Fibroblast of peridontal ligament (primary cell): ENCODE results near the gene RNF144A.

Experiments
- DNase-seq: peaks from one replicate; pipeline ENCODE4 v3.0.0-alpha.2; 2010; ENCODE audit errors: extremely low read depth

Gene RNF144A

DNA sequence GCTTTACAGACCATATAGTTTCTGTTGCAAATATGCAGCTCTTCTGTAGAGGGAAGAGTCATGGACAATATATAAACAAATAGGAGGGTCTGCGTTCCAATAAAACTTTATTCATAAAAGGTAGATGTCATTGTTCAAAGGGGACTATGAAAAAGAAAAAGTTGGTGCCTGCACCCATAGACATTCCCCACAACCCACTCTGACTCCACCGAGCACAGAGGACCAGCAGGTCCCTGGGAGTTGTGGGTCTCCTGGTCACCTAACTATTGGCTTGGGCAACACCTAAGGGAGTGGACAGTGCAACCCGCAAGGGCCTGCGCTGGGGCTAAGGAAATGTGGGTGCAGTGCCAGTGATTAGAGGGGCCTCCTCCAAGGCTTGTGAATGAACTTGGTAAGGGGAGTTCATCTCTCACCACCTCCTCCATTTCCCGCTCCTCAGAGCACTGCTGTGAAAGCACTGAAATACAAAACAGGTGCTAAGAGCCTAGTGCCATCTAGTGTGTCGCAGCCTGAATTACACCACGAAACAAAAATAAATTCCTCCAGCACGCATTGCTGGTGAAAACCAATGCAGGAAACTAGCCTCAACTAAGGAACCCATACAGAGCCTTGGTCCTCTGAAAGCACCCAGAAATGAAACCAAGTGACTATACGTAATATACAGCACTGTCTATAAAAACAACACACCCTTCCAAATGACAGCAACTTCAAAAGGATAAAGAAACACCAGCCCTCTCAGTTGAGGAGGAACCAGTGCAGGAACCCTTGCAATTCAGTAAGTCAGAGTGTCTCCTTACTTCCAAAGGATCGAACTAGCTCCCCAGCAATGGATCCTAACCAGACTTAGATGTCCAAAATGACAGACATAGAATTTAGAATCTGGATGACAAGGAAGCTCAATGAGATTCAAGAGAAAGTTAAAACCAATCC lies 166.6 kb downstream of the RNF144A start:
- DNase-seq, result peak; percentile 24

- peak; percentile 36 for DNase-seq
These were observed 167.4 kb downstream of the RNF144A start for GRCh38 chr2:7084601-7085000.

DNA sequence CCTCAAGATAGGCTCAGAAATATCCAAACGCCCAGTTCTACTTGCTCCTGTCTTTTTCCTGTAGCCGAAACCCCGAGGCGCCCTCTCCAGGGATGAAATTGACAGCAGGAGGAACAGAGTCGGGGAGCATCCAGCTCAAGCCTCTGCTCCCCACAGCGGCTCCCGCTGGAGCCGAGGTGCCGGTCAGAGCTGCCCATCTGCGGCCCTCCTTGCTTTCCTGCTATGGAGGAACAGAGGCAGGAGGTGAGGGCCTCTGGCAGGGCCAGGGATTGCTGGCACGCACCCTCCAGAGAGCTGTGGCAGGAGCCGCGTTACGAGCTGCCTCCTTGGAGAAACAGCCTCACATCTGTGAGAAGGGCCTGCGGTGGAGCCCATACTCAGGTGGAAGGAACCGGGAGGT lies 172.1 kb downstream of the RNF144A start:
- DNase-seq, result no peak

- DNase-seq, result no peak
These were observed 172.8 kb downstream of the RNF144A start for GRCh38 chr2:7089898-7090510.

- no peak for DNase-seq
These were observed 176.2 kb downstream of the RNF144A start for GRCh38 chr2:7093376-7093775.
